Measurements from ENCODE around the gene HTT.

The HTT gene

DNA sequence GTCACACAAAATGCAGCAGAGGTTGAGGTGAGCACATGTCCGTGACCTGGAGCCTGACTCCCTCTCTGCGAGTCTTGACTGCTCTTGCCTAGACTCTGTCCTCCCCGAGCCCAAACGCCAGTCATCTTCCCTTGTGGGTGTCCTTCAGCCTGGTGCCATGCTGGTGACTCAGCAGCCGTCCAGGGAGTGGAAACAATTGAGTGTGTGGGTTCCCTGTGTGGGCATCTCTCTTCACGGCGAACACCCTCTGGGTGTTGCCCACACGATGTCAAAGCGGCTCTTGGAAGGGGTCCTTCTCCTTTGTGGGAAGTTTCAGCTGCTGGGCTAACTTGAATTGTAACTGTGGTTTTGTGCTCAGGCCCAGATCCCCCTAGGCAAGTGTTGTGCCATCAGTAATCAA, 157.0 kb downstream of the HTT start:
- H3K4me2 ChIP-seq = no peak overlapping the region; a peak in 1 of 22 replicates
- H3K9ac ChIP-seq = 0 out of 22 replicates have a peak overlapping the region, but pooled peaks of 1 of the 11 experiments have one; percentile 3
- H3K36me3 ChIP-seq = peaks cover 75 to 96% (median 94%) of the 10 kb centered on the region in 11 experiments
- H3K27ac ChIP-seq = 0 out of 22 replicates have a peak overlapping the region, but pooled peaks of 1 of the 11 experiments have one; percentile 9
- peaks cover 0 to 74% (median 8%) of the 10 kb centered on the region in 11 experiments; a peak in 10 of 22 replicates for H4K20me1 ChIP-seq
- no peak for TF ChIP-seq Cebpa-rat (IDR thresholded peaks at IDR 0.05)
- H3K4me1 ChIP-seq = peaks cover 0 to 15% (median 5%) of the 10 kb centered on the region in 10 experiments; a peak in 12 of 20 replicates
- H3K9me3 ChIP-seq (replicated peaks in 1 of 11) = no peaks in the 10 kb centered on the region
- H3K4me3 ChIP-seq = no peak overlapping the region
- no peaks in the 10 kb centered on the region for H3K27me3 ChIP-seq

DNA sequence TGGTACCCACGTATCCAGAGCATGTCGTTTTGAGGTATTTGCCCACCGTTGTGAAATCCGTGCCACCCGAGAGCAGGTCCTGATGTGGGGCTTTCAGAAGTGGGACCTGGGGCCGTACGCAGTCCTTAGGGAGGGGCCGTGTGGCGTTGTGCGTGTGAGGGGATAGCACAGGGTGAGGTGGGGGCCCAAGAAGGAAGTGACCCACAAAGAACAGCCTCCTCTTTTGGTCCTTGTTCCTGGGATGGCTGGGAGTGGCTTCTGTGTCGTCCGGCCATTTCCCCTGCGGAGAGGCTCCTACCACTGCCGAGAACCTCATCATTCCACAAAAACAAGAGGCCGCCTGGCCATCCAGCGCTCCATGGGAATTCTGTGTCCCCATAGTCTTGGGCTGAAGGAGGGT, 157.5 kb downstream of the HTT start:
- no peaks in the 10 kb centered on the region for H3K27me3 ChIP-seq
- TF ChIP-seq Cebpa-rat (IDR thresholded peaks at IDR 0.05) = no peak
- peaks cover 0 to 74% (median 8%) of the 10 kb centered on the region in 11 experiments; a peak in 11 of 22 replicates for H4K20me1 ChIP-seq
- H3K9me3 ChIP-seq (replicated peaks in 1 of 11) = no peaks in the 10 kb centered on the region
- no peak overlapping the region for H3K4me3 ChIP-seq
- peaks cover 0 to 20% (median 8%) of the 10 kb centered on the region in 10 experiments; a peak in 15 of 20 replicates for H3K4me1 ChIP-seq
- H3K4me2 ChIP-seq = no peak overlapping the region
- peaks cover 70 to 96% (median 91%) of the 10 kb centered on the region in 11 experiments for H3K36me3 ChIP-seq
- H3K9ac ChIP-seq = 0 out of 22 replicates have a peak overlapping the region, but pooled peaks of 1 of the 11 experiments have one; percentile 3
- no peak overlapping the region for H3K27ac ChIP-seq

DNA sequence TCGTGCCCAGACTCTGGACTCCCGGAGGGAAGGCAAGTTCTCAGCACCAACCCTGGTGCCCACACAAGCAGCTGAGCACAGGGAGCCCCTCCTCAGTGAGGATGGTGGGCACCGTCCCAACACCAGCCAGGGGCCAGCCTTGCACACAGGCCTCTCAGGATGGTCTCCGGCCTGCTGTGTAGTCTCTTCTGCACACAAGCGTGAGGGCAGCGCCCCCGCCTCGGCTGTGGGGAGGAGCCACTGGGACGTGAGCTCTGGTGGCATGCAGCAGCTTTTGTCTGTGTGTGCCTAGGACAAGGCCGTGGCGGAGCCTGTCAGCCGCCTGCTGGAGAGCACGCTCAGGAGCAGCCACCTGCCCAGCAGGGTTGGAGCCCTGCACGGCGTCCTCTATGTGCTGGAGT, 158.4 kb downstream of the HTT start:
- Histone ChIP-seq H3K27me3 (no peaks in the 10 kb centered on the region), H3K9ac (no peak overlapping the region), H3K27ac (no peak overlapping the region), H3K4me3 (no peak overlapping the region), H3K4me2 (no peak overlapping the region), H3K9me3 (replicated peaks in 1 of 11) (no peaks in the 10 kb centered on the region), H3K4me1 (peaks cover 0 to 29% (median 16%) of the 10 kb centered on the region in 10 experiments; a peak in 19 of 20 replicates), H3K36me3 (peaks cover 68 to 97% (median 88%) of the 10 kb centered on the region in 11 experiments), H4K20me1 (peaks cover 0 to 80% (median 13%) of the 10 kb centered on the region in 11 experiments; a peak in 13 of 22 replicates)
- no peak for TF ChIP-seq Cebpa-rat (IDR thresholded peaks at IDR 0.05)

DNA sequence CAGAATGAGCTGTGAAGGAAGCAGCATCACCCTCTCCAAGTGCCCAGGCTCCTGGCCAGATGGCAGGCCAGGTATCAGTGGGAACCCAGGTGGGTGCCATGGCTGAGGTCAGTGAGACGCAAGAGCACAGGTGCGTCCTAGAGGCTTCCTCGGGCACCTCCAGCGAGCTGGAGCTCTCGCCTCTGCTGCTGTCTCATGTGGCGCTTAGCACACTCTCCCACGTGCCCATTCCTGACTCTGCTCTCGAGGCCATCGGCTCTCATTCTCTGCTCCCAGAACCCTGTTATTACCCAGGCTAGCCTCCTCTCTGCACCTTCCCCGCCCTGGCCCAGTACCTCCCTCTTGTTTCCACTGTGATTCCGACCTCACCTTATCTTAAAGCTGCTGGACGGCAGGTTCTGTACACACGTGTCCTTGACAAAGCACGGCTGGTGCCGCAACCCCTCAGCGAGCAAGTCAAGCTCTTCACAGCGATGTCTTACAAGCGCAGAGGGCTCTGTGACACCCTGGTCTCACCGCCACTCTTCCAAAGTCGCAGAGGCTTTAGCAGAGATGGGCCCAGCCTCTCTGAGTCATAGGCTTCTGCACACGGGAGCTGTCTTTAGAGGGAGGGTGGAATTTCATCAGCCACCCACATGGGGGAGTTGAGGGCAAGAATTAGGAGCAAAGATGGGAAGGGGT, 159.1 kb downstream of the HTT start:
- Histone ChIP-seq H3K4me2 (no peak overlapping the region), H4K20me1 (peaks cover 0 to 80% (median 18%) of the 10 kb centered on the region in 11 experiments; a peak in 14 of 22 replicates), H3K27me3 (no peaks in the 10 kb centered on the region), H3K9me3 (replicated peaks in 1 of 11) (no peaks in the 10 kb centered on the region), H3K4me1 (peaks cover 0 to 35% (median 23%) of the 10 kb centered on the region in 10 experiments; a peak in 19 of 20 replicates), H3K9ac (no peak overlapping the region), H3K27ac (no peak overlapping the region), H3K36me3 (peaks cover 62 to 97% (median 81%) of the 10 kb centered on the region in 11 experiments), H3K4me3 (no peak overlapping the region)
- no peak for TF ChIP-seq Cebpa-rat (IDR thresholded peaks at IDR 0.05)

DNA sequence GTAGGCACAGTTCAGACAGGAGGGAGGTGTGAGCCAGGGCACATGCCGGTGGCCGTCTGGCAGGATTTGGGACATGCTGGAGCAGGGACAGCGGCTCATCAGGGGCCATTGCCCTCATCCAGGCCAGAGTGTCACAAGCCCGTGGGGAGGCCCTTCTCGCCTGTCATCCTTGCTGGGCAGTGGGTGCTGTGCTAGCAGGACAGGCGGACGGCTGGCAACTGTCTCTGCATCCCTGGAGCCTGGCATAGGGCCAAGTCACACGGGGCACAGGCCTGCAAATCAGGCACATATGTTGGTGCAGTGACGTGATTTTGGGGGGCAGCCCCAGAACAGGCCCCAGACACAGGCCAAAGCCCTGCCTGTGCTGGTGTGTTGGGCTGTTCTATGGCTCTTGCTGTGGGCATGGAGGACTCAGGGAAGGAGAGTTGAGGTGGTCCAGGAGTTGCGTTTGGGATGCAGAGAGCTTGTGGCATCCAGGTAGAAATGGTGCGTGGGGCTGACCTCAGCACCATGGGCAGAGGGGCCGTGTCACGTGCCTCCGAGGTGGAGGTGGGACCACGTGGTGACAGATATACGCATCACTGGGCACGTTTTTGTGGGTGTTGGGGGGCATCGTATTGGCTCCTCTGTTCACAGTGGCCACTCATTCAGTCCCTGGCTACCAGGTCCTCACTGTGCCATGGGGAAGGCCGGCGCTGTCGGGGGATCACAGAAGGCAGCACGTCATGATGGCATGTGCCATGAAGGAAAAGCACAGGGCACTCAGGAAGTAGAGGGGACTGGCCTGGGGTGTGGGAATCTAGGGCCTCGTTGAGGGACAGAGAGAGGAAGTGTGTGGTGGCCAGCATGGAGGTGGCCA, 159.9 kb downstream of the HTT start:
- Histone ChIP-seq H3K9ac (no peak overlapping the region), H3K4me3 (no peak overlapping the region), H4K20me1 (peaks cover 0 to 83% (median 25%) of the 10 kb centered on the region in 11 experiments; a peak in 17 of 22 replicates), H3K4me2 (no peak overlapping the region), H3K27me3 (no peaks in the 10 kb centered on the region), H3K27ac (no peak overlapping the region), H3K36me3 (peaks cover 54 to 96% (median 79%) of the 10 kb centered on the region in 11 experiments), H3K9me3 (replicated peaks in 1 of 11) (no peaks in the 10 kb centered on the region), H3K4me1 (peaks cover 0 to 44% (median 32%) of the 10 kb centered on the region in 10 experiments; a peak in 19 of 20 replicates)
- no peak for TF ChIP-seq Cebpa-rat (IDR thresholded peaks at IDR 0.05)

DNA sequence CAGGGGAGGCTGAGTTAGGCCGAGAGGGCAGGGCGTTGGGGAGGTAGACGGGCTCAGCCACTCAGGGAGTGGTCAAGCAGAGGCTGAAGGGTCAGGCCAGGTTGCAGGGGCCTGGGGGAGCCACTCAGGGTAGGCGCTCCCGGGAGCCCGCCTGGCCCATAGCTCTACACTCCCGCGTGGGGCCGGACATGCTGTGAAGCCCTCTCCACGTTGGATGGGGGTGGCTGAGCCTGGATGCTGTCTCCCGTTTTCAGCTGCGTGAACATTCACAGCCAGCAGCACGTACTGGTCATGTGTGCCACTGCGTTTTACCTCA, 160.5 kb downstream of the HTT start:
- Histone ChIP-seq H3K9ac (no peak overlapping the region), H3K9me3 (replicated peaks in 1 of 11) (no peaks in the 10 kb centered on the region), H3K4me1 (peaks cover 0 to 50% (median 38%) of the 10 kb centered on the region in 10 experiments; a peak in 19 of 20 replicates), H3K4me3 (no peak overlapping the region), H3K27me3 (no peaks in the 10 kb centered on the region), H3K27ac (no peak overlapping the region), H3K4me2 (no peak overlapping the region), H3K36me3 (peaks cover 54 to 96% (median 79%) of the 10 kb centered on the region in 11 experiments), H4K20me1 (peaks cover 0 to 89% (median 29%) of the 10 kb centered on the region in 11 experiments; a peak in 17 of 22 replicates)
- TF ChIP-seq Cebpa-rat (IDR thresholded peaks at IDR 0.05) = no peak

DNA sequence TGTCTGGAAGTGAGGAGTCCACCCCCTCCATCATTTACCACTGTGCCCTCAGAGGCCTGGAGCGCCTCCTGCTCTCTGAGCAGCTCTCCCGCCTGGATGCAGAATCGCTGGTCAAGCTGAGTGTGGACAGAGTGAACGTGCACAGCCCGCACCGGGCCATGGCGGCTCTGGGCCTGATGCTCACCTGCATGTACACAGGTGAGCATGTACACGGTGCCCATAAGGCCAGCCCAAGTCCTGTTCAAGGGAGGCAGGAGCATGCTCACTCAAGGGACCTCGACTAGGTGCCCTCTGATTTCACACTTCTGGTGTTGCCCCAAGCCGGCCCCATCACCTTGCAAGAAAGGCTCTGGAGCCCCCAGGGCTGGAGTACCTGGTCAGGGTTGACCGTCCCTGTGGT, 161.1 kb downstream of the HTT start:
- Histone ChIP-seq H4K20me1 (peaks cover 0 to 95% (median 35%) of the 10 kb centered on the region in 11 experiments; a peak in 17 of 22 replicates), H3K4me3 (no peak overlapping the region), H3K27ac (no peak overlapping the region), H3K9me3 (replicated peaks in 1 of 11) (no peaks in the 10 kb centered on the region), H3K36me3 (peaks cover 51 to 96% (median 79%) of the 10 kb centered on the region in 11 experiments), H3K4me2 (no peak overlapping the region), H3K4me1 (peaks cover 0 to 56% (median 43%) of the 10 kb centered on the region in 10 experiments; a peak in 19 of 20 replicates), H3K9ac (no peak overlapping the region), H3K27me3 (no peaks in the 10 kb centered on the region)
- no peak for TF ChIP-seq Cebpa-rat (IDR thresholded peaks at IDR 0.05)

DNA sequence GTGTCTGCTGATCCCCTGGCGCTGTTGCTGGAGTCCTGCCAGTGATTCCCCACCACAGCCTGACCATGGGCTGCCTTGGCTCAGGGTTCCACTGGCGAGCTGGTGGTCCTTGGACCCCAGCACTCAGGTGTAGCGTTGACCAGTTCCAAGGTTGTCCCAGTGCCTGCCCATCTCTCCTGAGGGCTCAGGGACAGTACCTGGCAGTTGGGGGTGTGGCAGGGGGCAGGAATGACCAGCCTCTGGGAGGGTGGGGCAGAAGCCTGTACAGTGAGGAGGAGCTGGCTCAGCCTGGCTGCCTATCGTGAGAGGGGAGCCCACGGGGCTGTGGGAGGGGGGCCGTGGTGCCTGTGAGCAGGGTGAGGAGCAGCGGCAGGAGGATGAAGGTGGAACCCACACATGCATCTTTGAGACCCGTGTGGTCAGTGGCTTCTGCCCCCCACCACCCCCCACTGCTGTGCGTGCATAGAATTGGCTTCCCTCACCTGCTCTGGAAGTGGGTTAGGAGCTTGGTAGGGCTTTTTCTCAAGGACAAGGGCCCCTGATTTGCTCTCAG, 161.9 kb downstream of the HTT start:
- peak overlapping the region in 3 of 11 experiments; percentile 78 to 93 (median 82); a peak in 1 of 22 replicates for H3K4me2 ChIP-seq
- peaks cover 44 to 96% (median 79%) of the 10 kb centered on the region in 11 experiments for H3K36me3 ChIP-seq
- TF ChIP-seq Cebpa-rat (IDR thresholded peaks at IDR 0.05) = no peak
- H3K27ac ChIP-seq = no peak overlapping the region
- no peak overlapping the region; a peak in 1 of 22 replicates for H3K9ac ChIP-seq
- no peak overlapping the region for H3K4me3 ChIP-seq
- H3K27me3 ChIP-seq = no peaks in the 10 kb centered on the region
- no peaks in the 10 kb centered on the region for H3K9me3 ChIP-seq (replicated peaks in 1 of 11)
- H3K4me1 ChIP-seq = peaks cover 0 to 61% (median 52%) of the 10 kb centered on the region in 10 experiments; a peak in 19 of 20 replicates
- peaks cover 0 to 98% (median 39%) of the 10 kb centered on the region in 11 experiments; a peak in 17 of 22 replicates for H4K20me1 ChIP-seq

All from BLaER1 treated with 17β-estradiol and CSF1 and Interleukin-3, amounts not matched to agents 10 nM and 100 nM (cell line).